HEK293T (cell line): ENCODE data around the gene FAM124A.

ENCODE experiments used
- CTCF ChIA-PET: fragments of 350-600 bp; formaldehyde crosslinking; extraction: SDS; loops from one replicate; lab custom pipeline; 2021; ENCODE audit warnings: antibody characterized with exemption, inconsistent platforms; lab: Yijun Ruan, JAX
- POLR2A ChIA-PET: fragments of 350-600 bp; formaldehyde crosslinking; extraction: SDS; loops from one replicate; lab custom pipeline; 2020; ENCODE audit warnings: antibody characterized with exemption, inconsistent platforms; lab: Yijun Ruan, JAX
- DNase-seq: peaks from one replicate; pipeline ENCODE4 v3.0.0; 2012; ENCODE audit warnings: mixed read lengths; ENCODE audit errors: extremely low spot score
- ARNT ChIP-seq: fragments of 450-650 bp; IDR thresholded peaks from 2 replicates; pipeline ENCODE4 v1.6.1; 2017; ENCODE audit warnings: mild to moderate bottlenecking
- BHLHE40 ChIP-seq: fragments of 450-650 bp; IDR thresholded peaks from 2 replicates; pipeline ENCODE4 v1.6.1; 2016; ENCODE audit warnings: mild to moderate bottlenecking, moderate library complexity, borderline replicate concordance
- CTBP1 ChIP-seq: fragments of 450-650 bp; IDR thresholded peaks from 2 replicates; pipeline ENCODE4 v1.6.1; 2016; ENCODE audit warnings: borderline replicate concordance
- ELF4 ChIP-seq: fragments of 450-650 bp; IDR thresholded peaks from 2 replicates; pipeline ENCODE4 v1.6.1; 2017; ENCODE audit warnings: antibody characterized with exemption
- FOXA1 ChIP-seq: fragments of 450-650 bp; IDR thresholded peaks from 2 replicates; pipeline ENCODE4 v1.6.1; 2016; ENCODE audit warnings: mild to moderate bottlenecking
- FOXK2 ChIP-seq: fragments of 450-650 bp; IDR thresholded peaks from 2 replicates; pipeline ENCODE4 v1.6.1; 2016; ENCODE audit warnings: mild to moderate bottlenecking
- FOXM1 ChIP-seq: fragments of 450-650 bp; IDR thresholded peaks from 2 replicates; pipeline ENCODE4 v1.6.1; 2017; ENCODE audit warnings: mild to moderate bottlenecking, borderline replicate concordance
- HDGF ChIP-seq: fragments of 450-650 bp; IDR thresholded peaks from 2 replicates; pipeline ENCODE4 v1.6.1; 2017; ENCODE audit warnings: antibody characterized with exemption, borderline replicate concordance
- L3MBTL2 ChIP-seq: fragments of 450-650 bp; conservative IDR thresholded peaks from 2 replicates; pipeline ENCODE4 v1.6.1; 2016; ENCODE audit warnings: mild to moderate bottlenecking
- LEF1 ChIP-seq: fragments of 450-650 bp; IDR thresholded peaks from 2 replicates; pipeline ENCODE4 v1.6.1; 2017; ENCODE audit warnings: mild to moderate bottlenecking, borderline replicate concordance
- NFRKB ChIP-seq: fragments of 450-650 bp; IDR thresholded peaks from 2 replicates; pipeline ENCODE4 v1.6.1; 2016; ENCODE audit warnings: mild to moderate bottlenecking, moderate library complexity
- SP1 ChIP-seq: fragments of 450-650 bp; IDR thresholded peaks from 2 replicates; pipeline ENCODE4 v1.6.1; 2017
- SUZ12 ChIP-seq: fragments of 450-650 bp; IDR thresholded peaks from 2 replicates; pipeline ENCODE4 v1.6.1; 2016; ENCODE audit warnings: mild to moderate bottlenecking
- TARDBP ChIP-seq: fragments of 450-650 bp; IDR thresholded peaks from 2 replicates; pipeline ENCODE4 v1.6.1; 2016
- ZNF384 ChIP-seq: fragments of 450-650 bp; IDR thresholded peaks from 2 replicates; pipeline ENCODE4 v1.6.1; 2016
- TF ChIP-seq, protein P1 (sequence below): fragments of 450-650 bp; IDR thresholded peaks from 2 replicates; pipeline ENCODE4 v1.6.1; 2016

The FAM124A gene

DNA sequence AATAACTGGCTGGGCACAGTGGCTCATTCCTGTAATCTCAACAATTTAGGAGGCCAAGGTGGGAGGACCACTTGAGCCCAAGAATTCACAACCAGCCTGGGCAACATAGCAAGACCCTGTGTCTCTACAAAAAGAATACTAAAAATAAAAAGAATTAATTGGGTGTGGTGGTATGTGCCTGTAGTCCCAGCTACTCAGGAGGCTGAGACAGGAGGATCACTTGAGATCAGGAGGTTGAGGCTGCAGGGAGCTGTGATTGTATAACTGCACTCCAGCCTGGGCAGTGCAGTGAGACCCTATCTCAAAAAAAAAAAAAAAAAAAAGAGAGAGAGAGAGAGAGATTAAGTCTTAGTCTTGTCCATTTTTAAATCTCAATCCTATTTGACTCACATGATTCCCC, 81.7 kb downstream of the FAM124A start:
- CTCF ChIA-PET, result no interaction called here
- TF ChIP-seq ZNF384 (no peak), TARDBP (no peak), SP1 (no peak), SUZ12 (no peak), FOXA1 (no peak), ELF4 (no peak), L3MBTL2 (no peak), HDGF (no peak), FOXK2 (no peak), NFRKB (no peak), ARNT (no peak), FOXM1 (no peak), LEF1 (no peak)
- no peak for DNase-seq
- POLR2A ChIA-PET, result no interaction called here

DNA sequence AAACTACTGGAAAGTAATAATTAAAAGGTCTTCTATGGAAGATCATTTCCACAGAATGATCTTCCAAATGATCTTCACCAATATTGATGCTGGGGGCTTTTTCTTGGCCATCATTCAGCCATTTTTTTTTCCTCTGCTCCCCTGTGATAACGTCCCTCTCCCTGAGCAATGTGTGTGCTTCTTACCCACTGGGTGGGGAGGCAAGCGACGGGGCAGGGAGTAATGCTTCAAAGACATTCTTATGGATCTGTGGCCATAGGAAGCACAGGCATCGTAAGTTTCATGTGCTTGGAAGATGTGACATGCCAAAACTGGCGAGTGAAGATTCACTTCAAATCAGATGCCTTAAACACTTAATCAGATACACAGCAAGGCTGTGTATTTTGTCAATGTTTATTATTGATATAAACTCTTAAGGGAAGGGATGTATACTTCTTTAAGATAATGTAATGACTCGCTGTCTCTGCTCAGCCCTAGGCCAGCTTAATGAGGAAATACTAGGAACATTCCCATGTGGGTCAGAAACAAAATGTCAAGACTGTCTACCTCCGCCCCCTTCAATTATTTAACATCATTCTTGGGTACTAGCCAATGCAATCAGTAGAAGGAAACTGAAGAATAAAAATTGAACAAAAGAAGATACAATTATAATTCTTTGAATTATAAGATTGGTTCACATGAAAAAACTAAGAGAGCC, 83.2 kb downstream of the FAM124A start:
- TF ChIP-seq TARDBP (no peak), ZNF384 (no peak), FOXK2 (no peak), CTBP1 (no peak), L3MBTL2 (no peak), SP1 (no peak), FOXM1 (no peak), NFRKB (no peak), ARNT (no peak), HDGF (no peak), SUZ12 (no peak), LEF1 (no peak), ELF4 (no peak), FOXA1 (no peak), BHLHE40 (no peak)
- TF ChIP-seq, protein P1, sequence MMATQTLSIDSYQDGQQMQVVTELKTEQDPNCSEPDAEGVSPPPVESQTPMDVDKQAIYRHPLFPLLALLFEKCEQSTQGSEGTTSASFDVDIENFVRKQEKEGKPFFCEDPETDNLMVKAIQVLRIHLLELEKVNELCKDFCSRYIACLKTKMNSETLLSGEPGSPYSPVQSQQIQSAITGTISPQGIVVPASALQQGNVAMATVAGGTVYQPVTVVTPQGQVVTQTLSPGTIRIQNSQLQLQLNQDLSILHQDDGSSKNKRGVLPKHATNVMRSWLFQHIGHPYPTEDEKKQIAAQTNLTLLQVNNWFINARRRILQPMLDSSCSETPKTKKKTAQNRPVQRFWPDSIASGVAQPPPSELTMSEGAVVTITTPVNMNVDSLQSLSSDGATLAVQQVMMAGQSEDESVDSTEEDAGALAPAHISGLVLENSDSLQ, result no peak
- CTCF ChIA-PET, result no interaction called here
- POLR2A ChIA-PET, result no interaction called here
- no peak for DNase-seq

DNA sequence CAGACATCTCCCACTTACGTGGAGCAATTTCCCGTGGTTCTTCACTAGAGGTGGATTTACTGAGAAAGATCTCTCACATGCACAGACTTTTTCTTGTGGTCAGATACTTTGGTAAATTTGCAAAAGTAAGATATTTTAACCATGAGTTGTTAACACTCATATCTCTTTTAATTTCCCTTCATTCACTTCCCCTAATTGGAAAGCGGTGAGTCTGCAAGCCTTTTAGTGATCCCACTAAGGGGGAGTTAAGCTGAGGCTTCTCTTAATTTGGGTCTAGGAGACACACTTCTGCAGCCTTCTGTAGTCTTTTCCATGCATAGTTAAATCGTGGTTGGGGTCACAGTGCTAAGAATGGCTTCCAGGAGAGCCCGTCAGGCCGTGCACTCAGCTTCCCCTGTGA, 86.6 kb downstream of the FAM124A start:
- ChIA-PET CTCF (no interaction called here), POLR2A (no interaction called here)
- no peak for DNase-seq
- TF ChIP-seq FOXA1 (no peak), NFRKB (no peak), BHLHE40 (no peak), LEF1 (no peak), L3MBTL2 (no peak), ELF4 (no peak)

DNA sequence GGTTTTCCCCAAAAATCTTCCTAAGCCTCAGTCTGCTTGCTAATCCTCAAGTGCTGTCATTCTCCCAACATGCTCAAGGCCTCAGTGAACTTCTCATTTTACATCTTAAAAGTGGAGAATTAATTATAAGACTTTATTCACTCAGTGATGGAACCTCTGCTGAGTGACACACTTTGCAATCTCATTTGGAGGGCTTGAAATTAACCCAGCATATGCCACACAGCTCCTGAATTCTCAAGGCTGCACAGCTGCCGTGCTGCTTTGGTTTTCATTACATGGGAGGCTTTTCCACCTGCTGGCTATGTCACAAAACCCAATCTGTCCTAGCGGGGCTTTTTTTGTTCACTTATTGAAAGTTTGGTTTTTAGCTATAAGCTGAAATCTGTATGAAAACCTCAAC, 89.0 kb downstream of the FAM124A start:
- no peak for DNase-seq
- ChIA-PET CTCF (no interaction called here), POLR2A (no interaction called here)
- TF ChIP-seq BHLHE40, result no peak
- no peak for TF ChIP-seq HDGF
- no peak for TF ChIP-seq ZNF384
- no peak for TF ChIP-seq LEF1
- TF ChIP-seq ARNT, result no peak
- TF ChIP-seq FOXM1, result no peak
- TF ChIP-seq SUZ12, result no peak
- TF ChIP-seq NFRKB, result no peak
- TF ChIP-seq, protein P1, result no peak
- TF ChIP-seq CTBP1, result no peak
- TF ChIP-seq TARDBP, result no peak
- no peak for TF ChIP-seq SP1
- TF ChIP-seq FOXA1, result no peak
- TF ChIP-seq ELF4, result no peak
- no peak for TF ChIP-seq FOXK2
- no peak for TF ChIP-seq L3MBTL2

DNA sequence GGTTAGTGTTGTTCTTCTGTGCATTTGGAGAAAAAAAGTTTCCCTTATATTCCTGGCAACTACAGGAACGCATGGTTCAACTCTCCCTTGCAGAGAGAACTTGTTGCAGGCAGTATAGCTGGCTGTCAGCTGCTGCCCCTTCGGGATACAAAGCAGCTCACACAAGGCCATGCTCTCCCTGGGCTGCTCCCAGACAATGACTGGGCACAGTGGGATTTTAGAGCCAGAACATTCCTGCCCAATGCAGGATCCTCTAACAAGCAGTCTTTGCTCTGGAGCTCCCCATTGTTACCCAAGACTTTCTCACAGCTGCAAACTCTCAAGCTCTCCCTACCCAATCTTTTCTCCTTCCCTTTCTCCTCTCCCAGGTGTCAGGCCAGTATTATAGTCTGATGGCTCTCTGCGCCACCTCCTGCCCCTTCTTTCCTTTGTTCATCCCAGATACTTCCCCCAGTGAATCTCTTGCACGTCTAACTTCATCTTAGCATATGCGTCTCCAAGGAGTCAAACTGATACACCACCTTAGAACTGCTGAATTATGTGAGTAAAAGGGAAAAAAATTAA, 89.8 kb downstream of the FAM124A start:
- no peak for DNase-seq
- CTCF ChIA-PET, result no interaction called here
- POLR2A ChIA-PET, result no interaction called here
- no peak for TF ChIP-seq LEF1
- no peak for TF ChIP-seq ARNT
- TF ChIP-seq SUZ12, result no peak
- TF ChIP-seq NFRKB, result no peak
- no peak for TF ChIP-seq FOXK2
- TF ChIP-seq, protein P1, result no peak
- no peak for TF ChIP-seq FOXA1
- TF ChIP-seq TARDBP, result no peak
- TF ChIP-seq FOXM1, result no peak
- TF ChIP-seq L3MBTL2, result no peak
- TF ChIP-seq ZNF384, result no peak

DNA sequence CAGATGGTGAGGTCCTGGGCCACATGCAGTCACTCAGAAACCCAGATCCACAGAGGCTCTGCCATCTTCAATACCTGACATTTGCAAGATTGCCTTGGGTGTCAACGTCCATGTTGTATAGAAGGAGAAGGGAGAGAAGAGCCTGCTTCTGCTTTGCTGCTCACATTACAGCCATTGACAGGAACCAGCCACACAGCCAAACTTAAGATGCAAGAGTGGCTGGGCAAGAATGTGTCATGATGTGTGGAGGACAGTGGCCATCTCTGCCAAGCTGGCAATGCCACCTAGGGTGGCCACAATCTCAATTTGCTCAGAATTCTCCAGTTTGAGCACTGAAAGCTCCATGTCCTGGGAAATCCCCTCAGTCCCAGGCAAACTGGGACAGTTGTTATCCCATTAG, 91.4 kb downstream of the FAM124A start:
- DNase-seq, result no peak
- ChIA-PET CTCF (no interaction called here), POLR2A (no interaction called here)
- TF ChIP-seq L3MBTL2, result no peak
- TF ChIP-seq FOXM1, result no peak
- no peak for TF ChIP-seq SUZ12
- TF ChIP-seq ZNF384, result no peak
- no peak for TF ChIP-seq FOXK2
- TF ChIP-seq NFRKB, result no peak
- no peak for TF ChIP-seq FOXA1
- TF ChIP-seq, protein P1, result no peak
- TF ChIP-seq TARDBP, result no peak
- TF ChIP-seq ARNT, result no peak
- TF ChIP-seq BHLHE40, result no peak
